IMR-90 (cell line): Measurements from ENCODE around the gene PGC. TPM values are rescaled to one million over a fixed set of nuclear protein-coding genes. Genes with fewer than 3 reads are reported as not detected.

Experiments
- ATAC-seq: fragments of 200-7000 bp; cut with Tn5 transposase; 2 replicates; pipeline ENCODE4 v1.9.1; 2020; ENCODE audit warnings: low read depth, mild to moderate bottlenecking, moderate library complexity
- BruUV-seq: library from RNA; stranded (reverse); fragments of 400-500 nt; replicated peaks from 2 replicates; lab custom pipeline; 2021; lab: Mats Ljungman, UMichigan
- CTCF ChIA-PET: fragments of 300-600 bp; formaldehyde crosslinking; extraction: SDS; loops from one replicate; lab custom pipeline; 2021; ENCODE audit warnings: antibody characterized with exemption; lab: Yijun Ruan, JAX
- POLR2A ChIA-PET: fragments of 300-600 bp; sonication (Branson Sonifier 250); formaldehyde crosslinking; loops from one replicate; lab custom pipeline; 2022; ENCODE audit warnings: antibody characterized with exemption; ENCODE audit not compliant: unreplicated experiment; lab: Charles Lee
- DNase-seq: peaks from one replicate; pipeline ENCODE4 v3.0.0; 2013
- H2AFZ ChIP-seq: replicated peaks from 2 replicates; pipeline ENCODE3; 2013; ENCODE audit warnings: low read length, mild to moderate bottlenecking; ENCODE audit not compliant: poor library complexity
- H2AK5ac ChIP-seq: 2 replicates; pipeline ENCODE4 v1.6.1; 2013; ENCODE audit warnings: low read depth, low read length, inconsistent platforms
- H2AK9ac ChIP-seq: replicated peaks from 2 replicates; pipeline ENCODE3; 2013; ENCODE audit warnings: mild to moderate bottlenecking, low read depth, low read length, moderate library complexity; ENCODE audit not compliant: poor library complexity
- H2BK120ac ChIP-seq: 2 replicates; pipeline ENCODE4 v1.6.1; 2013; ENCODE audit warnings: low read depth, low read length, inconsistent platforms
- H2BK15ac ChIP-seq: 3 replicates; pipeline ENCODE4 v1.6.1; 2013; ENCODE audit warnings: low read depth, low read length, inconsistent platforms
- H2BK20ac ChIP-seq: 2 replicates; pipeline ENCODE4 v1.6.1; 2013; ENCODE audit warnings: low read depth, mild to moderate bottlenecking, inconsistent platforms, low read length, moderate library complexity
- H2BK5ac ChIP-seq: 2 replicates; pipeline ENCODE4 v1.6.1; 2013; ENCODE audit warnings: mild to moderate bottlenecking, low read depth, low read length, inconsistent platforms; ENCODE audit not compliant: poor library complexity, severe bottlenecking
- H3K14ac ChIP-seq: replicated peaks from 2 replicates; pipeline ENCODE4 v1.6.1; 2013; ENCODE audit warnings: low read depth, low read length, inconsistent platforms
- H3K18ac ChIP-seq: 2 replicates; pipeline ENCODE4 v1.6.1; 2013; ENCODE audit warnings: low read depth, low read length, control low read depth
- H3K23ac ChIP-seq: 2 replicates; pipeline ENCODE4 v1.6.1; 2013; ENCODE audit warnings: low read depth, low read length, inconsistent platforms
- H3K27ac ChIP-seq: 2 replicates; pipeline ENCODE4 v1.5.1; 2013; ENCODE audit warnings: mild to moderate bottlenecking, control low read depth, low read length; ENCODE audit not compliant: insufficient read depth
- H3K27me3 ChIP-seq: 2 replicates; pipeline ENCODE4 v1.6.1; 2013; ENCODE audit warnings: low read length; ENCODE audit not compliant: control insufficient read depth, insufficient read depth
- H3K36me3 ChIP-seq: 2 replicates; pipeline ENCODE4 v1.6.1; 2013; ENCODE audit warnings: low read length, mixed read lengths; ENCODE audit not compliant: control insufficient read depth, insufficient read depth
- H3K4ac ChIP-seq: 2 replicates; pipeline ENCODE4 v1.6.1; 2013; ENCODE audit warnings: low read depth, low read length, inconsistent platforms
- H3K4me1 ChIP-seq: 2 replicates; pipeline ENCODE4 v1.6.1; 2013; ENCODE audit warnings: low read length, mixed read lengths; ENCODE audit not compliant: control insufficient read depth, insufficient read depth
- H3K4me2 ChIP-seq: 2 replicates; pipeline ENCODE4 v1.6.1; 2013; ENCODE audit warnings: low read depth, mild to moderate bottlenecking, control low read depth, low read length, moderate library complexity
- H3K4me3 ChIP-seq: 2 replicates; pipeline ENCODE4 v1.5.1; 2013; ENCODE audit warnings: low read depth, mild to moderate bottlenecking, control low read depth, low read length, moderate library complexity; ENCODE audit not compliant: insufficient read depth
- H3K56ac ChIP-seq: 2 replicates; pipeline ENCODE4 v1.6.1; 2013; ENCODE audit warnings: low read length, inconsistent platforms; ENCODE audit not compliant: insufficient read depth; ENCODE audit errors: extremely low read depth
- H3K79me1 ChIP-seq, 2 experiments: 2 replicates each; pipeline ENCODE4 v1.6.1; 2013; ENCODE audit warnings: low read length in 2 of 2, inconsistent platforms in 1 of 2, low read depth in 1 of 2
- H3K9ac ChIP-seq: 2 replicates; pipeline ENCODE4 v1.6.1; 2013; ENCODE audit warnings: low read depth, low read length, control low read depth
- H3K9me1 ChIP-seq: 2 replicates; pipeline ENCODE4 v1.6.1; 2013; ENCODE audit warnings: low read length, inconsistent platforms; ENCODE audit not compliant: insufficient read depth
- H3K9me3 ChIP-seq: 2 replicates; pipeline ENCODE4 v1.6.1; 2013; ENCODE audit warnings: low read length; ENCODE audit not compliant: control insufficient read depth, insufficient read depth
- H4K20me1 ChIP-seq: 2 replicates; pipeline ENCODE4 v1.6.1; 2013; ENCODE audit warnings: low read length, inconsistent platforms; ENCODE audit not compliant: insufficient read depth
- H4K5ac ChIP-seq: 2 replicates; pipeline ENCODE4 v1.6.1; 2013; ENCODE audit warnings: mild to moderate bottlenecking, low read depth, low read length, control low read depth
- H4K8ac ChIP-seq, 2 experiments: 2 replicates each; pipeline ENCODE4 v1.6.1; 2013; ENCODE audit warnings: low read depth in 2 of 2, low read length in 2 of 2, control low read depth in 1 of 2, inconsistent platforms in 1 of 2
- H4K91ac ChIP-seq: 2 replicates; pipeline ENCODE4 v1.6.1; 2013; ENCODE audit warnings: low read depth, low read length, inconsistent platforms; ENCODE audit not compliant: insufficient read depth
- BHLHE40 ChIP-seq: fragments of 150-350 bp; IDR thresholded peaks from 2 replicates; pipeline ENCODE4 v1.6.1; 2016; ENCODE audit warnings: mild to moderate bottlenecking, low read depth, low read length
- CEBPB ChIP-seq: IDR thresholded peaks from 2 replicates; pipeline ENCODE4 v1.6.1; 2012; ENCODE audit warnings: low read depth, low read length, improper control_type of control experiment
- CHD1 ChIP-seq: IDR thresholded peaks from 2 replicates; pipeline ENCODE4 v1.6.1; 2012; ENCODE audit warnings: low read depth, low read length, improper control_type of control experiment
- FOS ChIP-seq: fragments of 150-350 bp; IDR thresholded peaks from 2 replicates; pipeline ENCODE4 v1.6.1; 2016; ENCODE audit warnings: low read depth, low read length
- MAFK ChIP-seq: IDR thresholded peaks from 2 replicates; pipeline ENCODE4 v1.6.1; 2012; ENCODE audit warnings: low read depth, low read length, improper control_type of control experiment
- MAZ ChIP-seq: IDR thresholded peaks from 2 replicates; pipeline ENCODE4 v1.6.1; 2012; ENCODE audit warnings: low read depth, mild to moderate bottlenecking, low read length, improper control_type of control experiment, moderate library complexity, borderline replicate concordance
- MXI1 ChIP-seq: IDR thresholded peaks from 2 replicates; pipeline ENCODE4 v1.6.1; 2012; ENCODE audit warnings: low read depth, mild to moderate bottlenecking, low read length, moderate library complexity, borderline replicate concordance
- NFE2L2 ChIP-seq: fragments of 150-350 bp; IDR thresholded peaks from 2 replicates; pipeline ENCODE4 v1.6.1; 2016; ENCODE audit warnings: low read depth, mild to moderate bottlenecking, low read length
- POLR2A ChIP-seq: IDR thresholded peaks from 2 replicates; pipeline ENCODE4 v1.6.1; 2012; ENCODE audit warnings: mild to moderate bottlenecking, low read depth, low read length
- RCOR1 ChIP-seq: IDR thresholded peaks from 2 replicates; pipeline ENCODE4 v1.6.1; 2012; ENCODE audit warnings: mild to moderate bottlenecking, low read length, improper control_type of control experiment; ENCODE audit not compliant: insufficient replicate concordance
- RFX5 ChIP-seq: IDR thresholded peaks from 2 replicates; pipeline ENCODE4 v1.8.0; 2012; ENCODE audit warnings: low read depth, mild to moderate bottlenecking, low read length, moderate library complexity
- SMC3 ChIP-seq: fragments of 150-350 bp; IDR thresholded peaks from 2 replicates; pipeline ENCODE4 v1.6.1; 2016; ENCODE audit warnings: low read depth, mild to moderate bottlenecking, antibody characterized with exemption, low read length, moderate library complexity
- WGBS, 2 experiments: methylation state at CpG; one replicate each; pipeline versions ENCODE4 v1.1.5 to v1.1.7; 2013; ENCODE audit warnings: missing lambda C conversion rate in 2 of 2; ENCODE audit not compliant: insufficient read length in 1 of 2; ENCODE audit errors: extremely low coverage in 2 of 2; 5-methylcytosine and 5-hydroxymethylcytosine counted together
- dilution Hi-C: fragments of 300-500 bp; cut with HindIII; formaldehyde crosslinking; loops from one replicate; pipeline ENCODE4 v1.14.3; 2018; ENCODE audit warnings: low sequenced_read_pairs; ENCODE audit not compliant: unreplicated experiment
- in situ Hi-C: fragments of 300-500 bp; cut with MboI; formaldehyde crosslinking; loops from 3 replicates; pipeline ENCODE4 v1.14.3; 2019; ENCODE audit warnings: low sequenced_read_pairs, inconsistent platforms, mixed read lengths
- intact Hi-C: fragments of 100-400 bp; cut with micrococcal nuclease; formaldehyde crosslinking; loops from 2 replicates; pipeline ENCODE4 v1.10.0; 2022
- polyA plus RNA-seq, 3 experiments: library from polyadenylated mRNA; depleted of rRNA; stranded (reverse); fragments of >200 nt; gene quantifications; 2 replicates each; pipeline ENCODE4 v1.2.3, GENCODE V29; 2012; ENCODE audit warnings: low replicate concordance in 1 of 3
- total RNA-seq: library from RNA; depleted of rRNA; stranded (reverse); fragments of >200 nt; gene quantifications from 2 replicates; pipeline ENCODE4 v1.2.3, GENCODE V29; 2012
- TF ChIP-seq, protein P1 (sequence below): fragments of 150-350 bp; IDR thresholded peaks from 2 replicates; pipeline ENCODE4 v1.6.1; 2016; ENCODE audit warnings: low read depth, mild to moderate bottlenecking, low read length, moderate library complexity, borderline replicate concordance
- TF ChIP-seq, protein P2 (sequence below): fragments of 150-350 bp; IDR thresholded peaks from 2 replicates; pipeline ENCODE4 v1.6.1; 2017; ENCODE audit warnings: mild to moderate bottlenecking, antibody characterized with exemption, low read length, low read depth

The PGC gene
- total and polyA plus RNA-seq, 2 of the 4 experiments (the other 2 are of a cell fraction), result not detected

DNA sequence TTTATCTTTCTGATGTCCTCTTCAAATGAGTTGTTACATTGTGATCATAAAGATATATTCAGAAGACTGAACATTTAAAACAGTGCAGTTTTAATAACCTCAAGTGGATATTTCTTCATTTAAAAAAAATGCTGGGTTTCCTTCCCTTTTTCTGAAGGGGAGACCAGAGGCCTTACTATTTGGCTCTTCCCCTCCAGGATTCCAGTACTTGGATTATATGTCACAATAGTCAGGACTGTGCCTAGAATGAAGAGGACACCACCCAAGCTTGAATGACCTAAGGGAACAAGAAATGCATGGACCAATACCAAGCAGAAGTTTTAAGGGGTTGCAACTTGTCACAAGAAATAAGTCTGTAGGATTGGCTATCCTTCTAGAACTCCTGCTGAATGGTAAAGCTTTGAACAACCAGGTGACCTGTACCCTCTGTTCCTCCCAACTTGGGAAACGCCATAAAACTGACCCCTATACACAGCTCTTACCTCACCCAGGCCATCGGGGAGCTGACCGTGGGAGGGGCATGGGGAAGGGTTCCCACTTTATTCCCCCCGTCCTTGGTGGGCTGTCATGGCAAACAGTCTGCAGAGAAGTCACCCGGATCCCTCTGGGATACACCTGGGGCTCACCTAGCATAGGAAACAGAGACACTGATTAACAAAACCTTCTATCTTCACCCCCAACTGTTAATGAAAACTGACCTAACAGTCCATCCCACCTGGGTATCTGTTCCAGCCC is 30.5 kb upstream of the PGC start:
- no peak overlapping the region for H2AK5ac ChIP-seq
- H2BK5ac ChIP-seq, result no peak overlapping the region
- BruUV-seq, result no TSS peak
- H3K4ac ChIP-seq, result no peak overlapping the region
- in situ Hi-C loops (no loop called here), dilution Hi-C loops (no loop called here), intact Hi-C loops (loop anchor here (5.0 kb wide), 1 partner anchor 80 kb away; no protein-coding TSS in a partner anchor)
- H3K27ac ChIP-seq, result no peak overlapping the region
- H3K18ac ChIP-seq, result no peak overlapping the region
- H3K79me1 ChIP-seq, result peaks cover 10 to 24% of the 10 kb centered on the region in 2 experiments
- H3K9me3 ChIP-seq, result no peaks in the 10 kb centered on the region
- WGBS, 2 experiments, result no CpG with 5 or more reads among the region's 5 CpGs
- H3K9ac ChIP-seq, result no peak overlapping the region
- no peak overlapping the region for H2BK20ac ChIP-seq
- no peak overlapping the region for H3K4me3 ChIP-seq
- CTCF ChIA-PET, result no interaction called here
- H3K4me1 ChIP-seq, result peaks cover 9% of the 10 kb centered on the region
- no peak overlapping the region for H3K56ac ChIP-seq
- no peaks in the 10 kb centered on the region for H4K20me1 ChIP-seq
- no peak overlapping the region for H3K4me2 ChIP-seq
- no peak overlapping the region for H4K5ac ChIP-seq
- no peak overlapping the region for H2BK15ac ChIP-seq
- POLR2A ChIA-PET, result no interaction called here
- no peak overlapping the region for H4K8ac ChIP-seq
- H2BK120ac ChIP-seq, result no peak overlapping the region
- H3K14ac ChIP-seq, result no peak overlapping the region
- no peak overlapping the region for H2AK9ac ChIP-seq
- H3K36me3 ChIP-seq, result peaks cover 20% of the 10 kb centered on the region
- no peak for TF ChIP-seq CHD1
- no peak for TF ChIP-seq FOS
- no peak for TF ChIP-seq CEBPB
- no peak for TF ChIP-seq BHLHE40
- no peak for TF ChIP-seq MAFK
- TF ChIP-seq MXI1, result no peak
- TF ChIP-seq RFX5, result no peak
- TF ChIP-seq RCOR1, result no peak
- TF ChIP-seq MAZ, result no peak
- TF ChIP-seq, protein P1, sequence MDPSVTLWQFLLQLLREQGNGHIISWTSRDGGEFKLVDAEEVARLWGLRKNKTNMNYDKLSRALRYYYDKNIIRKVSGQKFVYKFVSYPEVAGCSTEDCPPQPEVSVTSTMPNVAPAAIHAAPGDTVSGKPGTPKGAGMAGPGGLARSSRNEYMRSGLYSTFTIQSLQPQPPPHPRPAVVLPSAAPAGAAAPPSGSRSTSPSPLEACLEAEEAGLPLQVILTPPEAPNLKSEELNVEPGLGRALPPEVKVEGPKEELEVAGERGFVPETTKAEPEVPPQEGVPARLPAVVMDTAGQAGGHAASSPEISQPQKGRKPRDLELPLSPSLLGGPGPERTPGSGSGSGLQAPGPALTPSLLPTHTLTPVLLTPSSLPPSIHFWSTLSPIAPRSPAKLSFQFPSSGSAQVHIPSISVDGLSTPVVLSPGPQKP, result no peak
- no peak for TF ChIP-seq POLR2A
- TF ChIP-seq SMC3, result no peak
- no peak for TF ChIP-seq NFE2L2
- TF ChIP-seq, protein P2, sequence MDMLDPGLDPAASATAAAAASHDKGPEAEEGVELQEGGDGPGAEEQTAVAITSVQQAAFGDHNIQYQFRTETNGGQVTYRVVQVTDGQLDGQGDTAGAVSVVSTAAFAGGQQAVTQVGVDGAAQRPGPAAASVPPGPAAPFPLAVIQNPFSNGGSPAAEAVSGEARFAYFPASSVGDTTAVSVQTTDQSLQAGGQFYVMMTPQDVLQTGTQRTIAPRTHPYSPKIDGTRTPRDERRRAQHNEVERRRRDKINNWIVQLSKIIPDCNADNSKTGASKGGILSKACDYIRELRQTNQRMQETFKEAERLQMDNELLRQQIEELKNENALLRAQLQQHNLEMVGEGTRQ, result no peak
- no peak overlapping the region for H3K23ac ChIP-seq
- DNase-seq (no peak), ATAC-seq (no peak)
- H2AFZ ChIP-seq, result no peak overlapping the region
- no peak overlapping the region for H4K91ac ChIP-seq
- H3K9me1 ChIP-seq, result no peaks in the 10 kb centered on the region
- H3K27me3 ChIP-seq, result no peaks in the 10 kb centered on the region
